GM21619 (cell line): ENCODE results near the gene ITGB6.

Experiments used
- ATAC-seq: cut with Tn5 transposase; IDR thresholded peaks from one replicate; pipeline ENCODE4 v1.9.1; 2021; ENCODE audit not compliant: unreplicated experiment

ITGB6 gene

GRCh38 chr2:160222546-160223283, 22.6 kb upstream of the ITGB6 start:
- ATAC-seq: no peak

- ATAC-seq: no peak
Observed at GRCh38 chr2:160221391-160222276, 21.6 kb upstream of the ITGB6 start.

- no peak for ATAC-seq
Observed at GRCh38 chr2:160220545-160221009, 20.5 kb upstream of the ITGB6 start.

- no peak for ATAC-seq
Observed at GRCh38 chr2:160220026-160220425, 20.0 kb upstream of the ITGB6 start.

- ATAC-seq: no peak
Observed at GRCh38 chr2:160214461-160215445, 14.7 kb upstream of the ITGB6 start.

- no peak for ATAC-seq
Observed at GRCh38 chr2:160213511-160213910, 13.4 kb upstream of the ITGB6 start.

GRCh38 chr2:160210599-160211138, 10.6 kb upstream of the ITGB6 start:
- peak; percentile 89 for ATAC-seq

GRCh38 chr2:160209516-160209856, 9.4 kb upstream of the ITGB6 start:
- no peak for ATAC-seq

GRCh38 chr2:160208655-160209515, 8.8 kb upstream of the ITGB6 start:
- ATAC-seq: no peak

- ATAC-seq: peak; percentile 39
Observed at GRCh38 chr2:160207804-160208654, 8.0 kb upstream of the ITGB6 start.

GRCh38 chr2:160207271-160207670, 7.2 kb upstream of the ITGB6 start:
- ATAC-seq: no peak

GRCh38 chr2:160206436-160206835, 6.4 kb upstream of the ITGB6 start:
- ATAC-seq: no peak

GRCh38 chr2:160205505-160205904, 5.4 kb upstream of the ITGB6 start:
- ATAC-seq: no peak

GRCh38 chr2:160203422-160203821, 3.4 kb upstream of the ITGB6 start:
- no peak for ATAC-seq

GRCh38 chr2:160203007-160203406, 2.9 kb upstream of the ITGB6 start:
- no peak for ATAC-seq

GRCh38 chr2:160201849-160202539, 1.9 kb upstream of the ITGB6 start:
- no peak for ATAC-seq

- no peak for ATAC-seq
Observed at GRCh38 chr2:160200921-160201320, 849 bp upstream of the ITGB6 start.

GRCh38 chr2:160199053-160199452, 1.0 kb downstream of the ITGB6 start:
- ATAC-seq: no peak
